Measurements from ENCODE around the gene CACNG1. TPM values are rescaled to one million over a fixed set of nuclear protein-coding genes. Genes with fewer than 3 reads are reported as not detected.

Gene CACNG1
- total and polyA plus RNA-seq, 11 donors = not detected

DNA sequence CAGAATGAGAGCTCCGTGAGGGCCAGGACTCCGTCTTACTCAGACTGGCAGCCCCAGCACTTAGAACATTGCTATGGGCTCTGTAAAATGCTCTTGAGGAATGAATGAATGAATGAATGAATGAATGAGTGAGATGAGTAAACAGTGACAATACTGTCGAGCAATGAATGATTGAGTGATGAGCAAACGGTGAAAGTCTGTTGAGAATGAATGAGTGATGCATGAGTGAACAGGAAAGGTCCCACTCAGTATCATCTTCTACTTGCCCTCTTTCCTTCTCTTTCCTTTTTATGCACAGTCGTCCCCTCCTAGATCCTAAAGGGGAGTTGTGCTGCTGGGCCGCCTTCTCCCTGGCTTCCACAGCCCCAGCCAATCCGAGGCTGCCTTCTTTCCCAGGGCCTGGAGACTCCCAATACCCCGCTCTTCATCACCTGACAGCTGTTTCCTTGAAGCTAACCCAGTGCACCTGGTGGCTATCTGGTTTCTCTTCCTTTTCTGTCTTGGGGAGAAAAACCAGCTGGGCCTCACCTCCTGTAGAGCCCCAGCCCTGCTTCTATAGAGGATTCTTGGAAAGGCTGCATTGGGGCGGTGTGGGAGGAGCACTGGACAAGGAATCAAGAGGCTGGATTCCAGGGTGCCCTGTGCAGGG lies 32.7 kb upstream of the CACNG1 start:
- no peak for ATAC-seq
- Histone ChIP-seq H3K27ac (no peak overlapping the region), H3K4me3 (no peak overlapping the region), H3K9me3 (no peaks in the 10 kb centered on the region), H3K4me1 (no peaks in the 10 kb centered on the region), H3K27me3 (peaks cover 0 to 4% (median 0%) of the 10 kb centered on the region in 9 donors), H3K36me3 (no peaks in the 10 kb centered on the region)
- TF ChIP-seq, protein P1, sequence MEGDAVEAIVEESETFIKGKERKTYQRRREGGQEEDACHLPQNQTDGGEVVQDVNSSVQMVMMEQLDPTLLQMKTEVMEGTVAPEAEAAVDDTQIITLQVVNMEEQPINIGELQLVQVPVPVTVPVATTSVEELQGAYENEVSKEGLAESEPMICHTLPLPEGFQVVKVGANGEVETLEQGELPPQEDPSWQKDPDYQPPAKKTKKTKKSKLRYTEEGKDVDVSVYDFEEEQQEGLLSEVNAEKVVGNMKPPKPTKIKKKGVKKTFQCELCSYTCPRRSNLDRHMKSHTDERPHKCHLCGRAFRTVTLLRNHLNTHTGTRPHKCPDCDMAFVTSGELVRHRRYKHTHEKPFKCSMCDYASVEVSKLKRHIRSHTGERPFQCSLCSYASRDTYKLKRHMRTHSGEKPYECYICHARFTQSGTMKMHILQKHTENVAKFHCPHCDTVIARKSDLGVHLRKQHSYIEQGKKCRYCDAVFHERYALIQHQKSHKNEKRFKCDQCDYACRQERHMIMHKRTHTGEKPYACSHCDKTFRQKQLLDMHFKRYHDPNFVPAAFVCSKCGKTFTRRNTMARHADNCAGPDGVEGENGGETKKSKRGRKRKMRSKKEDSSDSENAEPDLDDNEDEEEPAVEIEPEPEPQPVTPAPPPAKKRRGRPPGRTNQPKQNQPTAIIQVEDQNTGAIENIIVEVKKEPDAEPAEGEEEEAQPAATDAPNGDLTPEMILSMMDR (IDR thresholded peaks at IDR 0.05) = no peak
- no peak for TF ChIP-seq POLR2A (IDR thresholded peaks at IDR 0.05)
- DNase-seq = no peak
- intact Hi-C loops (cut with DNase I) = no loop called here
- 61 to 66% (median 64%) methylated on average over 9 of the region's 9 CpGs for WGBS, 4 donors

DNA sequence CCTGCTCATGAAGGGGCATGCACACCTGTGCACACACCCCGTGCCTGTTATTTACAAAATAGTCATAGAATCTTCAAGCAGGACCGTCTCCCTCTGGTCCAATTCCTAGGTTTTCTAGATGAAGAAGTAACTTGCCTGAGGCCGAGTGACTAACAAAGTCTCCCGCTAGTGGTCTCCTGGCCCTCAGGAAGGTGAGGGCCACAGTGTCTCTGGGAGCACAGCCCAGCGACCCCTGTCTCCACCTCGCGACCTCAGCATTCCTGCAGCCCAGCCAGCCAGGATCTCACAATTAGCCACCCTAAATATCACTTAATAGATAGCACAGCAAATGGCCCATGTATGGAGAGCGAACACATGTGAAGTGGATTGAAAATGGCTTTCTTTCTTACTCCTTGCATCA lies 30.5 kb upstream of the CACNG1 start:
- ATAC-seq (no peak), DNase-seq (no peak)
- intact Hi-C loops (cut with DNase I) = no loop called here
- no peak overlapping the region for H3K4me3 ChIP-seq
- no peaks in the 10 kb centered on the region for H3K36me3 ChIP-seq
- peaks cover 0 to 4% (median 0%) of the 10 kb centered on the region in 9 donors for H3K27me3 ChIP-seq
- H3K4me1 ChIP-seq = no peaks in the 10 kb centered on the region
- H3K27ac ChIP-seq = no peak overlapping the region
- H3K9me3 ChIP-seq = no peaks in the 10 kb centered on the region
- WGBS, 4 donors = 86 to 89% (median 88%) methylated on average over 8 of the region's 8 CpGs
- TF ChIP-seq, protein P1 (IDR thresholded peaks at IDR 0.05) = no peak
- TF ChIP-seq POLR2A (IDR thresholded peaks at IDR 0.05) = no peak

DNA sequence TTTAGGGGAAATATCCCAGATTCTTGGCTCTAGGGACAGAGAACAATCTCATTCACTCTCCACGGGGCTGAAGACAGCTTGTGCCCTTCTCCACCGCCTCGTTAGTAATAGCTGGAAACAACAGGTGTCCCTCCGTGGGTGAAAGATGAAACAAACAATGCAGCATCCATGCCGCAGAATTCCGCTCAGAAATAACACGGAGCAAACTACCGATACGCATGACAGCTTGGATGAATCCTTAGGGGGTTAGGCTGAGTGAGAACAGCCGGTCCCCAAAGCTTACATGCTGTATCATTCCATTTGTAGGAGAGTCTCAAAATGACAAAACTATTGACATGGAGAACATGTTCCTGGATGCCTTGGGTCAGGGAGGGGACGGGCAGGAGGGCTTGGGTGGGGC lies 29.4 kb upstream of the CACNG1 start:
- Histone ChIP-seq H3K36me3 (no peaks in the 10 kb centered on the region), H3K27me3 (peaks cover 0 to 4% (median 0%) of the 10 kb centered on the region in 9 donors), H3K4me1 (no peaks in the 10 kb centered on the region), H3K27ac (no peak overlapping the region), H3K9me3 (no peaks in the 10 kb centered on the region), H3K4me3 (no peak overlapping the region)
- ATAC-seq = no peak
- WGBS, 4 donors = 66 to 71% (median 67%) methylated on average over 11 of the region's 11 CpGs
- no peak for DNase-seq
- TF ChIP-seq, protein P1 (IDR thresholded peaks at IDR 0.05) = no peak
- no peak for TF ChIP-seq POLR2A (IDR thresholded peaks at IDR 0.05)
- intact Hi-C loops (cut with DNase I) = no loop called here

DNA sequence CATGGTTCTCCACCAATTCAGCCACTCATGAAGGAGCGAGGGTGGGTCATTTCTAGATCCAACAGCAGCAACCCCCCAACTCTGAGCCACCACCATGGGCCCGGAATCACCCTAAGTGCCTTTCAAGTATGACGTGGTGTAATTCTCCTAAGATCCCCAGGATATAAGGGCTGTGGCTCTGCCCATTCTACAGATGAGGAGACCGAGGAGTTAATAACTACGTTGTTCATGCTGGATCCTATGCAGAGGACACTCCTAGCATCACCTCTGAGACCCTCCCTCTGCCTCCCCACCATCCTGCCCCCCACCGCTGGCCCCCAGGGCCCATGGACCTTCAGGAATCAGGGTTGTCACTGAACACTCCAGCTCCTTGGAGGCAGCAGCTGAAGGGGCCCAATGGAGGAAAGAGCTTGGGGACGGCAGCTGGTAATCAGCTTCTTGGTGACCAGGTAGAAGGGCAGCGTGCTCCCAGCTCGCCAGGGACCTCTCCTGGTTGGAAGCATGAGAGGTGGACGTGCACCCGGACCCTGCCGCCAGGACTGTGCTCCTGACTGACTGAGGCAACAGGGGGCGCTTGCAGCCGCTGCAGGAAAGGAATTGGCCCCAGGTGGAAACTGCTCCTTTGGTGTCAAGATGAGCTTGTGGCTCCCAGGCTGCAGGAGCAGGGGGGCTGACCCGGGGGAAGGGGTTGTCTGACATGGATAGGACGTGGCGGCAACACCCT lies 28.2 kb upstream of the CACNG1 start:
- Histone ChIP-seq H3K36me3 (no peaks in the 10 kb centered on the region), H3K9me3 (no peaks in the 10 kb centered on the region), H3K27ac (no peak overlapping the region), H3K4me3 (no peak overlapping the region), H3K27me3 (peaks cover 0 to 4% (median 0%) of the 10 kb centered on the region in 9 donors), H3K4me1 (no peaks in the 10 kb centered on the region)
- ATAC-seq (no peak), DNase-seq (no peak)
- TF ChIP-seq, protein P1 (IDR thresholded peaks at IDR 0.05) = no peak
- TF ChIP-seq POLR2A (IDR thresholded peaks at IDR 0.05) = no peak
- intact Hi-C loops (cut with DNase I) = no loop called here
- 62 to 76% (median 67%) methylated on average over 5 to 17 of the region's 17 CpGs for WGBS, 4 donors

Measured in heart left ventricle (tissue), 16 donors.